Measurements from ENCODE around the gene GPR62.

DNA sequence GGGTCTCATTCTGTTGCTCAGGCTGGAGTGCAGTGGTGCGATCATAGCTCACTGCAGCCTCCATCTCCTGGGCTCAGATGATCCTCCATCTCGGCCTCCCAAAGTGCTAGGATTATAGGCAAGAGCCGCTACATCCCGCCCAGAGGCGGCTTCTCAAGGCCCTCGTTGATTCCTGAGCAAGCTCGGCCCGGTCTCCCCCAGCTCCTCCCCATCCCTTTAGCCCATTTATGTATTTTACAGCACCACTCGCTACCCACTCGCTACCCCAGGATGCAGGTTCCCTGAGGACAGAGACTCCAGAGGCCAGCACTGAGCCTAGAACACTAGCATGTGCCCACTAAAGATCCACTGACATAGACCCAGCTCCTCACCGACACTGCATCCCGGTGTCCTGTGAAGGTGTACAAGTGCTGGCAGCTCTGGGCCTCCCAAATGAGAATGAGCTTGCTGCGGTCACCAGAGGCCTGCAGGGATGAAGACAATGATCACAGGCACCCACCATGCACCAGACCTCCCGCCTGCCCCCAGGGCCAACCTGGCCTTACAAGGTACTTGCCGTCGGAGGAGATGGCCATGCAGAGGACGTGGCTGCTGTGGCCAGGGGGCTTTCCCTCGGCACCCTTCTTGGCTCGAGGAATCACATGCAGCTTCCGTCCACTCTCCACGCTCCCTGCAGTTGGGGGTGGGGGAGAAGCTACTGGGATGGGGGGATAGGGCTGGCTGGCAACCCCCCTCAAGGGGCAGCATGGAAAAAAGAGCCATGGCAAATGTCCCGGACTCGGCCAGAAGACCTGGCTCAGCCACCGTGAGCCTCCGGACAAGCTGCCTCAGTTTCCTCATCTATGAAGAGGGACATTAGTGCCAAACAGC is 19.1 kb upstream of the GPR62 start:
- TF ChIP-seq, protein P1, sequence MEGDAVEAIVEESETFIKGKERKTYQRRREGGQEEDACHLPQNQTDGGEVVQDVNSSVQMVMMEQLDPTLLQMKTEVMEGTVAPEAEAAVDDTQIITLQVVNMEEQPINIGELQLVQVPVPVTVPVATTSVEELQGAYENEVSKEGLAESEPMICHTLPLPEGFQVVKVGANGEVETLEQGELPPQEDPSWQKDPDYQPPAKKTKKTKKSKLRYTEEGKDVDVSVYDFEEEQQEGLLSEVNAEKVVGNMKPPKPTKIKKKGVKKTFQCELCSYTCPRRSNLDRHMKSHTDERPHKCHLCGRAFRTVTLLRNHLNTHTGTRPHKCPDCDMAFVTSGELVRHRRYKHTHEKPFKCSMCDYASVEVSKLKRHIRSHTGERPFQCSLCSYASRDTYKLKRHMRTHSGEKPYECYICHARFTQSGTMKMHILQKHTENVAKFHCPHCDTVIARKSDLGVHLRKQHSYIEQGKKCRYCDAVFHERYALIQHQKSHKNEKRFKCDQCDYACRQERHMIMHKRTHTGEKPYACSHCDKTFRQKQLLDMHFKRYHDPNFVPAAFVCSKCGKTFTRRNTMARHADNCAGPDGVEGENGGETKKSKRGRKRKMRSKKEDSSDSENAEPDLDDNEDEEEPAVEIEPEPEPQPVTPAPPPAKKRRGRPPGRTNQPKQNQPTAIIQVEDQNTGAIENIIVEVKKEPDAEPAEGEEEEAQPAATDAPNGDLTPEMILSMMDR (IDR thresholded peaks at IDR 0.05; ENCODE audit: low read depth, low read length) = no peak
- TF ChIP-seq MYC (IDR thresholded peaks at IDR 0.05; ENCODE audit: low read depth, low read length) = no peak
- no peak for TF ChIP-seq POLR2A (IDR thresholded peaks at IDR 0.05; ENCODE audit: extremely low read depth, insufficient read length)
